Measurements from ENCODE around the gene RTP5.

DNA sequence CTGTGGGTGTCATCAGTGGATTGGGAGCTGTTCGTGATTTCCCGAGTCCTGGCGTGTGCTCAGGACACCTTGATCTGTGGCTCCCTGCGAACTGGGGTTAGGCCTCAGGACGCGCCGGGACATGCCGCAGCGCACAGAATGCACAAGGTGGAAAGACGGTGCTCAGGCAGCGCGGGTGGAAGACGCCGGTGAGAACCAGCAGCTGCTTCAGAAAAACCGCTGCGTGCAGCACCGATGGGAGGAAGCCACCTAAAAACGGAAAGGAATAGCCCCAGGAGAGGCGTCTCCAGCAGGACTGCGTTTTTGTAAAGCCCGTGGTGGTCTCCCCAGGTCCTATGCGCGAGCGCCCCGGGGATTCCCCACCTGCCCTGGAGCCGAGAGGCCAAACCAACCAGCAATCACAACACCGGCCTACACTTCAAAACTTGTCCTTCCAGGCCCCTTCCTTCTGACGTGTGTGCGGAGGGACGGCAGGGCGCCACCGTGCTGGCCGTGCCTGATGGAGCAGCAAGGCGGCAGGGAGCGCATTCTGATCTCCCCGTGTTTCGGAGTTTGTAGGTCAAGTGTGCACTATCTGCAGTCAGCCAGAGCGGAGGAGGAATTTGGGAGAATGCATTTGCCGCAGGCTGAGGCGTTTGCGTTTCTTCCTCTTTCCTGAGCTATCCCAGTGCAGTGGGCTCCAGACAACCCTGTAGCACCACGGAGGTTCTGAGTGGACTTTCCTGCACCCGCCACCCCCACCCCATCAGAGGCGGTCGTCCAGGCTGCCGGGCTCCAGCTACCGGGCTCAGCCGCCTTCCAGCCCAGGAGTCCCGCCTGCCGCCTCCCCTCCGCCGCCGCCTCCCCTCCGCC, 32.2 kb downstream of the RTP5 start:
- TF ChIP-seq, protein P1, sequence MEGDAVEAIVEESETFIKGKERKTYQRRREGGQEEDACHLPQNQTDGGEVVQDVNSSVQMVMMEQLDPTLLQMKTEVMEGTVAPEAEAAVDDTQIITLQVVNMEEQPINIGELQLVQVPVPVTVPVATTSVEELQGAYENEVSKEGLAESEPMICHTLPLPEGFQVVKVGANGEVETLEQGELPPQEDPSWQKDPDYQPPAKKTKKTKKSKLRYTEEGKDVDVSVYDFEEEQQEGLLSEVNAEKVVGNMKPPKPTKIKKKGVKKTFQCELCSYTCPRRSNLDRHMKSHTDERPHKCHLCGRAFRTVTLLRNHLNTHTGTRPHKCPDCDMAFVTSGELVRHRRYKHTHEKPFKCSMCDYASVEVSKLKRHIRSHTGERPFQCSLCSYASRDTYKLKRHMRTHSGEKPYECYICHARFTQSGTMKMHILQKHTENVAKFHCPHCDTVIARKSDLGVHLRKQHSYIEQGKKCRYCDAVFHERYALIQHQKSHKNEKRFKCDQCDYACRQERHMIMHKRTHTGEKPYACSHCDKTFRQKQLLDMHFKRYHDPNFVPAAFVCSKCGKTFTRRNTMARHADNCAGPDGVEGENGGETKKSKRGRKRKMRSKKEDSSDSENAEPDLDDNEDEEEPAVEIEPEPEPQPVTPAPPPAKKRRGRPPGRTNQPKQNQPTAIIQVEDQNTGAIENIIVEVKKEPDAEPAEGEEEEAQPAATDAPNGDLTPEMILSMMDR (IDR thresholded peaks at IDR 0.05 in 8 of 11, conservative IDR thresholded peaks at IDR 0.05 in 3 of 11) = no peak
- peak in 1 of 3 donors; percentile 37 for TF ChIP-seq POLR2AphosphoS5 (IDR thresholded peaks at IDR 0.05)
